Activated T-cell treated with anti-CD3 and anti-CD28 coated beads, Interleukin-2, amount 50 U/mL, for 72 hours (primary cell): Measurements from ENCODE around the gene ANKRD36. TPM values are rescaled to one million over a fixed set of nuclear protein-coding genes. Genes with fewer than 3 reads are reported as not detected.
"Not testable (repeated sequence)": the region's sequence is repeated elsewhere in the genome, so short reads cannot be mapped to it uniquely, and the experiment has no call there.

ENCODE experiments used
- ATAC-seq, 2 donors: fragments of 150-1000 bp; cut with Tn5 transposase; replicated peaks in 1 of 2; 2 replicates each; pipeline ENCODE4 v1.10.0; 2021; ENCODE audit warnings: moderate library complexity in 2 of 2, mild to moderate bottlenecking in 1 of 2
- DNase-seq, 2 donors: peaks; one replicate each; pipeline ENCODE4 v3.0.0; 2021 to 2022; ENCODE audit warnings: mixed read lengths in 1 of 2
- H3K27ac Mint-ChIP-seq: one replicate; pipeline ENCODE4 v1.8.0; 2022; ENCODE audit warnings: mild to moderate bottlenecking, moderate library complexity, mixed read lengths
- H3K27me3 Mint-ChIP-seq: one replicate; pipeline ENCODE4 v1.8.0; 2022; ENCODE audit warnings: low read depth, mixed read lengths
- H3K36me3 Mint-ChIP-seq, 2 donors: one replicate each; pipeline ENCODE4 v1.8.0; 2022; ENCODE audit warnings: mixed read lengths in 2 of 2, mild to moderate bottlenecking in 1 of 2; ENCODE audit not compliant: insufficient read depth in 2 of 2
- H3K4me1 Mint-ChIP-seq: one replicate; pipeline ENCODE4 v1.8.0; 2022; ENCODE audit warnings: low read depth, mixed read lengths
- H3K4me3 Mint-ChIP-seq, 2 donors: one replicate each; pipeline ENCODE4 v1.8.0; 2022; ENCODE audit warnings: mild to moderate bottlenecking in 2 of 2, mixed read lengths in 2 of 2, moderate library complexity in 2 of 2
- H3K9me3 Mint-ChIP-seq, 2 donors: one replicate each; pipeline ENCODE4 v1.8.0; 2022; ENCODE audit warnings: mixed read lengths in 2 of 2
- total RNA-seq, 2 donors: library from RNA; stranded (reverse); gene quantifications; one replicate each; pipeline ENCODE4 v1.2.3, GENCODE V29; 2022

Gene ANKRD36
- 10 to 100 TPM; 36.1 to 40.7 TPM for total RNA-seq

- H3K27ac Mint-ChIP-seq, result peak within 1 kb of the TSS; percentile 94
- not testable (repeated sequence) for H3K9me3 Mint-ChIP-seq, H3K36me3 Mint-ChIP-seq, H3K4me1 Mint-ChIP-seq
- peak; percentile 92 to 93 for ATAC-seq
- peaks cover 11% of the 10 kb centered on the region for H3K27me3 Mint-ChIP-seq
- DNase-seq, result peak; percentile 93
- H3K4me3 Mint-ChIP-seq, result peak within 1 kb of the TSS; percentile 100
These were observed at the start of gene ANKRD36 for GRCh38 chr2:97113050-97113881. ANKRD36 (plus strand) TSS chr2:97113153; CDS start chr2:97113740, 587 bp downstream.

GRCh38 chr2:97066030-97066429 is 46.9 kb upstream of the ANKRD36 start:
- H3K9me3 Mint-ChIP-seq, H3K4me3 Mint-ChIP-seq, DNase-seq, H3K36me3 Mint-ChIP-seq, H3K4me1 Mint-ChIP-seq, ATAC-seq, H3K27ac Mint-ChIP-seq: not testable (repeated sequence)
- peaks cover 26% of the 10 kb centered on the region for H3K27me3 Mint-ChIP-seq

- Mint-ChIP-seq H3K4me1 (no peaks in the 10 kb centered on the region), H3K27ac (no peak overlapping the region), H3K27me3 (peaks cover 26% of the 10 kb centered on the region), H3K36me3 (no peaks in the 10 kb centered on the region), H3K9me3 (no peaks in the 10 kb centered on the region), H3K4me3 (no peak overlapping the region)
- ATAC-seq (no peak), DNase-seq (no peak)
These were observed 45.5 kb upstream of the ANKRD36 start for GRCh38 chr2:97067279-97068004.

DNA sequence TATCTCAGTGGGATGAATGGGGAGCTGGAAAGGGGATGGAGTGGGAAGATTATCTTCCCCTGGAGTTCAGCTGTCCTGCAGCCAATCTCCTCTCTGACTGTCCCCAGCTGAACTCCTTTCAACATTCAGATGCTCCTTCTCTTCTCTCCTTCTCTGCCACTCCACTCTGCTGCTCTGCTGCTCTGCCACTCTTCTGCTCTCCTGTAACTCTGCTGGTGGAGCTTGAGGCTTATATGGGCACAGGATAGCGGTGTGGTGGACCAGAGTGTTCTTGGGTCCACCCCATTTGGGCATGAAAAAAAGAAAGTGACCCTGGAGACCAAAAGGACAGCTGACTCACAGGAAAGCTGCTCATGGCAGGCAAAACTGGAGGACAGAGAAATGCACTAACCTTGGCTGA is 44.9 kb upstream of the ANKRD36 start:
- ATAC-seq (no peak), DNase-seq (no peak)
- no peaks in the 10 kb centered on the region for H3K36me3 Mint-ChIP-seq
- H3K4me3 Mint-ChIP-seq, result no peak overlapping the region
- no peaks in the 10 kb centered on the region for H3K9me3 Mint-ChIP-seq
- peaks cover 22% of the 10 kb centered on the region for H3K27me3 Mint-ChIP-seq
- no peak overlapping the region for H3K27ac Mint-ChIP-seq
- H3K4me1 Mint-ChIP-seq, result no peaks in the 10 kb centered on the region

DNA sequence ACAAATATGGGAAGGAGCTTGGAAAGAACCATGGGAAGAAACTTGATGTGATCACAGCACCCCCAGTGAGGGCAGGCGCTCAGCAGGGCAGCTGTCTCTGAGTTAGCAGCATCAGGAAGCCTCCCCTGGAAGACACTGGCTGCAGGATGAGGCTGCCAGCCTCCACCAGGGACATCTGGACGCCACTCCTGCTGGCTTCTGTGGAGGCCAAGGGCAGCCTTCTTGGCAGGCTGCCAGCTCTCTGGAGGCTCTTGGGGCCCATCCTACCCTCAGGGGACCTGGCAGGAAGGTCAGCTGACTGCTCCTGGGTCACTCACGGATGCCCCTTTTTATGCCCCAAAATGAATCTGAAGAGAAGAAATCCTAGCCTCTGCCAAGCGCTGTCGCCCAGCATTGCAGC is 44.2 kb upstream of the ANKRD36 start:
- H3K4me1 Mint-ChIP-seq, H3K4me3 Mint-ChIP-seq, H3K36me3 Mint-ChIP-seq, DNase-seq, H3K27ac Mint-ChIP-seq, H3K9me3 Mint-ChIP-seq, ATAC-seq: not testable (repeated sequence)
- H3K27me3 Mint-ChIP-seq, result peaks cover 20% of the 10 kb centered on the region

DNA sequence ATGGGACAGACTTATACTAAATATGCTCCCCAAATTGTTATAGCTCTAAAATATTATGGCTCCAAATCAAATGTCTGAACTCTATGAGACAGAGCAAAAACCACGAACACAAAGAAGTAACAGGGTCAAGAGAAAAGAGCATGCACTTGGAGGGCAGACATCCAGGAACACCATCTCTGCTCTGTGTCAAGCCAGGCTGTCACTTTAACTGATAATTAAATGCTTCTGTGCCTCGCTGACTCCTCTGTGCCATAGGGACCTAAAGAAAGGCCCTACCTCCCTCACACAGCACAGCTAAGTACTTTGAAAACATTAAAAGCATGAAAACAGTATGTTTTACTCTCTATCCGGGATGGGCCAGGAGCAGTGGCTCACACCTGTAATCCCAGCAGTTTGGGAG is 42.0 kb upstream of the ANKRD36 start:
- not testable (repeated sequence) for DNase-seq, H3K27ac Mint-ChIP-seq, ATAC-seq, H3K4me3 Mint-ChIP-seq, H3K27me3 Mint-ChIP-seq, H3K4me1 Mint-ChIP-seq, H3K36me3 Mint-ChIP-seq, H3K9me3 Mint-ChIP-seq

- H3K9me3 Mint-ChIP-seq, H3K36me3 Mint-ChIP-seq, ATAC-seq, H3K4me1 Mint-ChIP-seq, DNase-seq, H3K4me3 Mint-ChIP-seq, H3K27me3 Mint-ChIP-seq, H3K27ac Mint-ChIP-seq: not testable (repeated sequence)
These were observed 35.7 kb upstream of the ANKRD36 start for GRCh38 chr2:97077213-97077612.

GRCh38 chr2:97080855-97081254 is 32.1 kb upstream of the ANKRD36 start:
- H3K27ac Mint-ChIP-seq, H3K4me3 Mint-ChIP-seq, H3K27me3 Mint-ChIP-seq, H3K4me1 Mint-ChIP-seq, H3K36me3 Mint-ChIP-seq, H3K9me3 Mint-ChIP-seq, DNase-seq, ATAC-seq: not testable (repeated sequence)

DNA sequence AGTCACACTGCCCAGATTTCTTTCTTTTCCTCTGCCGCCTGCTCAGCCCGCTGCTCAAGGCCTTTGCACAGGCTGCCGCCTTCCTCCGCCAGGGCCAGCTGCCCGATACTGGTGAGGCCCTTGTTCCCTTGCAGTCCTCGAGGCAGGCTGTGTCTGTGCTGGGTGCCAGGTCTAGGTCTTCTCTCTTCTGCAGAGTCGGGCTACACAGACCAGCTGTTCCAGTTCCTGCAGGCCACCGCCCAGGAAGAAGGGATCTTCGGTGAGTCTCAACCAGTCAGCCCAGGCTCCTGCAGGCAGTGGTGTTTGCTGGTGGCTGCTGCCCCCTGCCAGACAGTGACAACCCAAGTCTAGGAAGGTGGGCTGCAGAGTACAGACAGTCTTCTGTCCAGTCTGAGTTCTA is 30.7 kb upstream of the ANKRD36 start:
- DNase-seq, H3K36me3 Mint-ChIP-seq, H3K4me3 Mint-ChIP-seq, ATAC-seq, H3K9me3 Mint-ChIP-seq, H3K4me1 Mint-ChIP-seq, H3K27ac Mint-ChIP-seq, H3K27me3 Mint-ChIP-seq: not testable (repeated sequence)

GRCh38 chr2:97083516-97083915 is 29.4 kb upstream of the ANKRD36 start:
- H3K36me3 Mint-ChIP-seq, H3K4me3 Mint-ChIP-seq, DNase-seq, ATAC-seq, H3K4me1 Mint-ChIP-seq, H3K27me3 Mint-ChIP-seq, H3K27ac Mint-ChIP-seq, H3K9me3 Mint-ChIP-seq: not testable (repeated sequence)

GRCh38 chr2:97085093-97085492 is 27.9 kb upstream of the ANKRD36 start:
- H3K4me3 Mint-ChIP-seq, DNase-seq, H3K36me3 Mint-ChIP-seq, H3K27me3 Mint-ChIP-seq, H3K9me3 Mint-ChIP-seq, H3K27ac Mint-ChIP-seq, H3K4me1 Mint-ChIP-seq: not testable (repeated sequence)
- ATAC-seq, result peak; percentile 65 to 92

- not testable (repeated sequence) for H3K36me3 Mint-ChIP-seq, H3K4me1 Mint-ChIP-seq
These were observed 24.2 kb upstream of the ANKRD36 start for GRCh38 chr2:97088706-97089105.

DNA sequence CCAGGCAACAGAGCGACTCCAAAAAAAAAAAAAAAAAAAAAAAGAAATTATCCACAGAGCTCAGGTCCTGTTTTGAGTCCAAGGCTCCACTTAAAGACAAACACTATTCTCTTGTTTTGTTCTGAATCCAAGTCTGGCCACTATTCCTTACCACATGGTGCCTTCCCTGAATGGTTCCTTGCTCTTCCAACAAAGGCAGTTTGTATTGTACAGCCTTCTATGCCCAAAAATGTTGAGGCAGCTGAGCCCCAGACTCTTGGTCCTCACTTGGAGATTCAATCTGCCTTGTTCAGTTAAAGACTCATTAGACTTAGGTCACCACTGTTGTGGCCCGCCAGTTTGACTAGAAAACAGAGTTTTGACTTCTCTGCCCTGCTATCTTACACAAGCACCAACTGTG is 20.0 kb upstream of the ANKRD36 start:
- H3K4me1 Mint-ChIP-seq, result peaks cover 11% of the 10 kb centered on the region
- H3K27ac Mint-ChIP-seq, ATAC-seq, DNase-seq, H3K4me3 Mint-ChIP-seq, H3K9me3 Mint-ChIP-seq, H3K27me3 Mint-ChIP-seq, H3K36me3 Mint-ChIP-seq: not testable (repeated sequence)

More at GRCh38 chr2:97088706-97089105, 24.2 kb upstream of the ANKRD36 start:
- H3K9me3 Mint-ChIP-seq, DNase-seq, ATAC-seq, H3K27me3 Mint-ChIP-seq, H3K4me3 Mint-ChIP-seq, H3K27ac Mint-ChIP-seq: not testable (repeated sequence)
